ENCODE data around the gene ASF1A.

DNA sequence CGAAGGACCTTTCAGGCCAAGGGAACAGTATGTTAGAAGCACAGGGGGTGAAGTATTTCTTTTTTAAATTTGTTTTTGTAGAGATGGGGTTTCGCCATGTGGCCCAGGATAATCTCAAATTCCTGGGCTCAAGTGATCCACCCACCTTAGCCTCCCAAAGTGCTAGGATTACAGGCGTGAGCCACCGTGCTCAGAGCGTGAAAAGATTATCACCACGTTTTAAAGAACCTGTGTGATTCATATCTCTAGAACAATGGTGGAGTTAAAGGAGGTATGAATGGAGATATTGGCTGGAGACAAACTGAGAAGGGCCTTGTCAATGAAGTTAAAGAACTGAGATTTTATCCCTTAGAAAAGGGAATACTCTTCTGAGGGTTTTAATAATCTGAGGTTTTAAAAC is 9.7 kb downstream of the ASF1A start:
- no peak for TF ChIP-seq EZH2 (IDR thresholded peaks at IDR 0.05; ENCODE audit: borderline replicate concordance, low read depth, low read length, poor library complexity, severe bottlenecking)
- TF ChIP-seq, protein P1, sequence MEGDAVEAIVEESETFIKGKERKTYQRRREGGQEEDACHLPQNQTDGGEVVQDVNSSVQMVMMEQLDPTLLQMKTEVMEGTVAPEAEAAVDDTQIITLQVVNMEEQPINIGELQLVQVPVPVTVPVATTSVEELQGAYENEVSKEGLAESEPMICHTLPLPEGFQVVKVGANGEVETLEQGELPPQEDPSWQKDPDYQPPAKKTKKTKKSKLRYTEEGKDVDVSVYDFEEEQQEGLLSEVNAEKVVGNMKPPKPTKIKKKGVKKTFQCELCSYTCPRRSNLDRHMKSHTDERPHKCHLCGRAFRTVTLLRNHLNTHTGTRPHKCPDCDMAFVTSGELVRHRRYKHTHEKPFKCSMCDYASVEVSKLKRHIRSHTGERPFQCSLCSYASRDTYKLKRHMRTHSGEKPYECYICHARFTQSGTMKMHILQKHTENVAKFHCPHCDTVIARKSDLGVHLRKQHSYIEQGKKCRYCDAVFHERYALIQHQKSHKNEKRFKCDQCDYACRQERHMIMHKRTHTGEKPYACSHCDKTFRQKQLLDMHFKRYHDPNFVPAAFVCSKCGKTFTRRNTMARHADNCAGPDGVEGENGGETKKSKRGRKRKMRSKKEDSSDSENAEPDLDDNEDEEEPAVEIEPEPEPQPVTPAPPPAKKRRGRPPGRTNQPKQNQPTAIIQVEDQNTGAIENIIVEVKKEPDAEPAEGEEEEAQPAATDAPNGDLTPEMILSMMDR (conservative IDR thresholded peaks at IDR 0.05; ENCODE audit: low read depth, low read length): no peak
